GM18870 (cell line): ENCODE results near the gene ALX4.
A peak's percentile ranks its signal among the peaks of the same experiment; 100 is the strongest.

ENCODE experiments used
- ATAC-seq: cut with Tn5 transposase; IDR thresholded peaks from one replicate; pipeline ENCODE4 v1.9.1; 2021; ENCODE audit warnings: moderate library complexity; ENCODE audit not compliant: unreplicated experiment

ALX4 gene

GRCh38 chr11:44309478-44310205 lies at the start of gene ALX4:
Gene ALX4, minus strand, starts transcription at chr11:44310139. Its CDS starts 77 bp downstream, at chr11:44310062.
- no peak for ATAC-seq

- ATAC-seq = no peak
Observed at GRCh38 chr11:44359162-44359561, 49.2 kb upstream of the ALX4 start.

DNA sequence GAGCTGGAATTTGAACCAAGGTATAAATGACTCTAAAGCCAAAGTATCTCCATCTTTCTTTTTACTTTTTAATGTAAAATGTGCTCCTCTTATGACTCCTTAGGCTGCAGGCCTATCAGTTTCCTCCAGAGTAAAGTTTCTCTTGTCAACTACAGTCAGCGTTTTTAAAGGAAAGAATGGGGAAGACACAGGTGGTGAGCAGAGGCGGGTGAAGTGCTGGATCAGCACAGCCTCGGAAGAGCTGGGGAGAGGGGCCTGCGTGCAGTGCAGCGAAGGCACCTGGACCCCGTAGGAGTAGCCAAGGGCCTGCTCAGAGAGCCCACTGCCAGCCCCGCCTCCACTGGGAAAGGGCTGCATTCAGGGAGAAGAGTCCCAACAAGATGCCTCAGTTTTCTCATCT lies 48.8 kb upstream of the ALX4 start:
- ATAC-seq = no peak

GRCh38 chr11:44357711-44358110 lies 47.8 kb upstream of the ALX4 start:
- no peak for ATAC-seq

DNA sequence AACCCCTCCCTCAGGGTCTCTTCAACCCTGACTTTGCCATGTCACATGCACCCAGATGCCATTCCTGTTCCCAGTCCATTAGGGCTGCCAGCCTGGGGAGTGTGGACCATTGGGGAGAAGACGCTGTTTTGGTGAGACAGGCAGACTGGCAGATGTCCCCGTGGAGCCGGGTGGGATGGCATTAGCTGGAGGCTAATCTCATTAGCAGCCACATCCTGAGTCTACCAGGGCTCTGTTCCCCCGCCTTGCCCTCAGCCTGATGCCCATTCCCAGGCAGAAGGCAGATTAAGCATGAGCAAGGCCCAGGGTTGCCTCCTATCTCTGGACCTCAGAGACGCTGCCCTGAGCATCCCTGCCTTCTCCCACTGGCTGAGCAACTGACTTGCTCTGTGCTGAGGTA lies 46.4 kb upstream of the ALX4 start:
- ATAC-seq = no peak

DNA sequence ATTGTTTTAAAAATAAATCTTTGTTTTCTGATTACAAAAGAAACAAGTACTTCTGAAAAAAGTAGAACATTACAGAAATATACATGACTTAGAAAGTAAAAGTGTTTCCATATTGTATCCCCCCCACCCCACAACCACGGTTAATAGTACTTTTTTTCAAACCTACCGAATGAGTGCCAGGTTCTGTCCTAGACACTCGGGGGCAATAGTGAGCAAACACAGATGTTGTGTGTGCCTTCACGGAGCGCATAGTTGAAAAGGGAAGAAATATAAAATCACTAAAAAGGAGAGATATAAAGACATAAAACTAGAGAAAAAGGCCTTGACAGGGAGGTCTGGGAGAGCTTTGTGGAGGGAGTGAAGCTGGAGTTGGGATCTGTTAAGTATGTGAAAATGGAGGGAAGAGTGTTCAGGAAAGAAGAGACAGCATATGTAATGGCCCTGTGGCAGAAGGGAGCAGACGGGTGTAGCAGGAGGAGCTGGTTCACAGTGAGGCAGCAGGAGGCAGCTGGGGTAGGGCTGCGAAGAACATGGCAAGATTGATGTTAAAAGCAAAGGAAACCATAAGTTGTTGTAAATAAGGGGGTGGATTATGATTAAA lies 42.1 kb upstream of the ALX4 start:
- ATAC-seq = no peak

DNA sequence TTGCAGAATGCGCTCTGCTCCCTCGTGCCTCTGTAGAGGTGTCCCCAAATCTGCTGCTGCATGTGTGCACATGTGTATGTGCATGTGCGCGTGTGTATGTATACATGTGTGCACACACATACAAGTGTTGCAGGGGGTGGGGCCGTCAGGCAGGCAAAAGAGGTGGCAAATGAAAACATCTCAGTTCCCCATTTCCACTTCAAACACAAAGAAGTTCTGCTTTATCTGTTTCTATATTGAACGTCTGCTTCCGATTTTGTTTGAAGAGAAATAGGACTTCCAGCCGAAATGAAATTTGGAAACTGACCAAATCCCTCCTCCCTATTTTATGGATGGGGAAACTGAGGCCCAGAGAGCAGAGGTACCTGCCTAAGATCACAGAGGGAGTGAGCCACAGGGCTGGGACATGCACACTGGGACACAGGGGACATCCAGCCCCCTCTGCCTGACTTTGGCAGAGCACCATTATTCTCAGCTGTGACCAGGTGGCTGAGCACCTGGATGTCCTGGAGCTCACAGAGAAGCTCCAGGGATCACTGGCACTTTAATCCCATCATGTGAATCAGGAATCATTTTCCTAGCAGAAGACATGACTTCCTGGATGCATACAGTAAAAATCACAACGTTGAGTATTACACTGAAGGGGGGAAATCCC lies 41.2 kb upstream of the ALX4 start:
- ATAC-seq = peak; percentile 64

- no peak for ATAC-seq
Observed at GRCh38 chr11:44349328-44349727, 39.4 kb upstream of the ALX4 start.

GRCh38 chr11:44348721-44349120 lies 38.8 kb upstream of the ALX4 start:
- ATAC-seq = no peak

DNA sequence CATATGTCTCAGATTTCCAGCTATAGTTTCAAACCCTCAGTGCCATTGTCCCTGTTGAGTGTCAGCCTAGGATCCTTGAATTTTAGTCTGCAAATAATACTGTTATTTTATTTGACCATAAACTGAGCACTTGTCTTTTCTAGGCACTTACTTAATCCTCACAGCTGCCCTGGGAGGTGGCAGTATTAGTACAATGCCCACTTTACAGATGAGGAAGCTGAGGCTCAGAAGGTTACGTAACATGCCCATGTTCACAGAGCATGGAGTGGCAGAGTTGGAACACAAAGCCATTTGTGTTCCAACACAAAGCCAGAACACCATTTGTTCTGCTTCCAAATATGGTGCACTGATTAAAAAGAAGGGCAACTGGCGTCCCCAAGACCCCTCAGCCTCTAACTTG lies 38.2 kb upstream of the ALX4 start:
- no peak for ATAC-seq

GRCh38 chr11:44347538-44347937 lies 37.6 kb upstream of the ALX4 start:
- ATAC-seq = no peak

- no peak for ATAC-seq
Observed at GRCh38 chr11:44346983-44347382, 37.0 kb upstream of the ALX4 start.

DNA sequence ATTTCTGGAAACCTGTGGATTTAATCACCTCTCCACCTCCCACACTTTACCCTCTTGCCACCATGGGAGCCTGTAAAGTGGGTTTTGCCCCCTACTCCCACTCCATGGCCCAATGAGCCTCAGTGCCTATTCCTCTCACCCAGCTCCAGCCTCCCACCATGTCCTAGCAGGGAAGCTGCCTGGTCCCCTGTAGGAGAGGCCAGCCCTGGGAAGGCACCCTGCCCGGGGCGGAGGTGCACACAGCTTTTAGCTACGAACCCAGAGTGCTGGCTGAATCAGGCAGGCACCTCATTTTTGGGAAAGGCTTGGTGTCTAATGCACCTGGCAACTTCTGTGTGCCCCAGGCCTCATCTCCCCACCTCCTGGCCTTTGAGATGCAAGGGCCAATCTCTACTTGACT lies 35.8 kb upstream of the ALX4 start:
- ATAC-seq = no peak

GRCh38 chr11:44344921-44345320 lies 35.0 kb upstream of the ALX4 start:
- no peak for ATAC-seq

GRCh38 chr11:44344423-44344820 lies 34.5 kb upstream of the ALX4 start:
- ATAC-seq = no peak

DNA sequence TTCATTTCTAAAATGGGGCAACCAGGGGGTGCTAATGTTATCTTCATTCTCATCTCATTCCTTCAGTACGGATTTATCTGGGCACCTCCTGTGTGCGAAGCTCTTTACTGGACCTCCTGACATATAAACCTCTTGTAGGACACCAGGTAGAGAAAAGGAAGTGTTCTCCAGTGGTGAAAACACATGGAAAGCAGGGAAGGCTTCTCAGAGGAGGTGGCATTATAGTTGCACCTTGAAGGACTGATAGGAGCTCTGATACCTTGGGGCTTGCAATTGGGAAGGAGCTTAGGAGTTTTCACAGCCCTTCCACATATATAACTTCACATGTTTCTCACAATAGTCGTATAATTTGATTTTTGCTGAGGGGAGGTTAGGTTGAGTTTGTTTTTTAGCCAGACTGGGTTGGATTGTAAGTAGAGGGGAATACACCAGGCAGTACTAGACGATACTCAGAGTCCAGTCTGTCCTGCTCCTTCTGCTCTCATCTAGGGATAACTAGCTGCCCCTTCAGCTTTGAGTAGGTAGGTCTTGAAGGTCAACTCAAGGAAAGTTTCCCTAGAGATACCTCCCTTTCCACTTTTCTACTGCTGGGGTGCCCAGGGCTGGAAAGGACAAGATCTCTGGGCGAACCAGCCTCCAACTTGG lies 34.0 kb upstream of the ALX4 start:
- no peak for ATAC-seq

GRCh38 chr11:44342616-44343015 lies 32.7 kb upstream of the ALX4 start:
- no peak for ATAC-seq

- no peak for ATAC-seq
Observed at GRCh38 chr11:44340656-44341055, 30.7 kb upstream of the ALX4 start.

GRCh38 chr11:44339530-44339883 lies 29.6 kb upstream of the ALX4 start:
- ATAC-seq = no peak

GRCh38 chr11:44338698-44339529 lies 29.0 kb upstream of the ALX4 start:
- ATAC-seq = no peak

DNA sequence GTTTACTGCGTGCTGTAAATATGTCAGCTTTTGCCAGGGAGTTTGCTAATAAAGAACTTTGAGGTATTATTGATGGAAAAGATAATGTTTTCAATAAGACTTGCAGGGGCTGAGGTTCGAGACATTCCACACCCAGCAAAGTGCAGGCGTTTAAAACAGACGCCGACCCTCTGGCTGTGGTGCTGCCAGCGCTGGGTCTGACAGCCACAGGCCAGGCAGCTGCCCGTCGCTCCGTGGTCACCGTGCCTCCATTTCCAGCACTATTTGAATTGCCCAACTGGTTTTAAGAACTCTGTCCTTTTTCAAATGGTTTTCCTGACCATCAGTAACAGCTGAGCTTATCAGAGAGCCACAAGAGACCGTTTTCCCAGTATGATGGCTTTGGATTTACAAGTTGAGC lies 28.1 kb upstream of the ALX4 start:
- no peak for ATAC-seq
